ENCODE measurements around the gene VGLL4.

Gene VGLL4

GRCh38 chr3:11508346-11509172 lies 135.2 kb downstream of the VGLL4 start:
- no peak for DNase-seq (ENCODE audit: low read depth in 4 of 4, low spot score in 1 of 4)

- DNase-seq (ENCODE audit: low read depth in 4 of 4, low spot score in 1 of 4): no peak
Observed at GRCh38 chr3:11507719-11508118, 136.0 kb downstream of the VGLL4 start.

Data from stimulated activated CD4-positive, alpha-beta T cell treated with anti-CD3 and anti-CD28 coated beads, Interleukin-1b, Interleukin-23, amount 100 ng/mL, for 24 hours (primary cell).